A549 (cell line): ENCODE data around the gene ETV1. TPM values are rescaled to one million over a fixed set of nuclear protein-coding genes. Genes with fewer than 3 reads are reported as not detected.

ENCODE experiments used
- ATAC-seq, 2 experiments: fragments of 200-7000 bp in 1 of 2; fragments of >200 bp in 1 of 2; cut with Nextera tagmentation in 1 of 2; cut with Tn5 transposase in 1 of 2; 3 replicates each; pipeline versions ENCODE4 v1.8.0 to v1.9.1; 2018 to 2020; ENCODE audit warnings: mild to moderate bottlenecking in 1 of 2, moderate library complexity in 1 of 2
- CTCF ChIA-PET: fragments of 300-600 bp; sonication (Branson Sonifier 250); formaldehyde crosslinking; extraction: SDS; loops from one replicate; lab custom pipeline; 2021; ENCODE audit warnings: antibody characterized with exemption, inconsistent platforms; lab: Yijun Ruan, JAX
- POLR2A ChIA-PET: fragments of 350-600 bp; formaldehyde crosslinking; extraction: SDS; loops from one replicate; lab custom pipeline; 2021; ENCODE audit warnings: antibody characterized with exemption, inconsistent platforms; lab: Yijun Ruan, JAX
- DNase-seq, 2 experiments: peaks; one replicate each; pipeline versions ENCODE4 v3.0.0 to v3.0.0-alpha.2; 2011 to 2016; ENCODE audit warnings: low read depth in 1 of 2, low spot score in 1 of 2
- FAIRE-seq: peaks from 2 replicates; lab custom pipeline; 2011; peaks lifted over from hg19 to GRCh38; lab: Jason Lieb, UNC
- H3K27ac ChIP-seq, 2 experiments: fragments of >200 bp; sonication (Bioruptor Twin); formaldehyde crosslinking; 3 replicates each; pipeline ENCODE4 v1.5.1; 2016 to 2017
- H3K4me1 ChIP-seq: fragments of >200 bp; sonication (Bioruptor Twin); formaldehyde crosslinking; 3 replicates; pipeline ENCODE4 v1.6.1; 2016
- H3K4me2 ChIP-seq: fragments of >200 bp; sonication (Bioruptor Twin); formaldehyde crosslinking; 3 replicates; pipeline ENCODE4 v1.6.1; 2016
- H3K4me3 ChIP-seq: fragments of >200 bp; sonication (Bioruptor Twin); formaldehyde crosslinking; 3 replicates; pipeline ENCODE4 v1.5.1; 2016
- H3K9me3 ChIP-seq: fragments of >200 bp; sonication (Bioruptor Twin); formaldehyde crosslinking; 3 replicates; pipeline ENCODE4 v1.6.1; 2016
- BHLHE40 ChIP-seq: IDR thresholded peaks from 2 replicates; pipeline ENCODE4 v1.6.1; 2012; ENCODE audit warnings: low read depth, low read length, inconsistent platforms
- CBX2 ChIP-seq: fragments of 200-600 bp; sonication (generic); IDR thresholded peaks from 2 replicates; pipeline ENCODE4 v1.6.1; 2016; ENCODE audit warnings: low read depth, mild to moderate bottlenecking, borderline replicate concordance
- CBX8 ChIP-seq: fragments of 200-600 bp; sonication (generic); IDR thresholded peaks from 2 replicates; pipeline ENCODE4 v1.6.1; 2016
- CEBPB ChIP-seq, 2 experiments: fragments of >200 bp in 1 of 2; sonication (Bioruptor Twin) in 1 of 2; formaldehyde crosslinking in 1 of 2; IDR thresholded peaks; 2 replicates each; pipeline ENCODE4 v1.6.1; 2012 to 2016
- CHD2 ChIP-seq: fragments of 150-350 bp; IDR thresholded peaks from 2 replicates; pipeline ENCODE4 v1.6.1; 2014; ENCODE audit warnings: low read length; ENCODE audit not compliant: partially characterized antibody
- CHD4 ChIP-seq: fragments of 200-600 bp; sonication (generic); IDR thresholded peaks from 2 replicates; pipeline ENCODE4 v1.6.1; 2016; ENCODE audit warnings: antibody characterized with exemption, mild to moderate bottlenecking, borderline replicate concordance
- EHF ChIP-seq: fragments of 250-450 bp; sonication (Bioruptor Pico); IDR thresholded peaks from 2 replicates; pipeline ENCODE4 v1.5.0; 2020; ENCODE audit warnings: mild to moderate bottlenecking
- FOSB ChIP-seq: fragments of 250-450 bp; sonication (Bioruptor Pico); IDR thresholded peaks from 2 replicates; pipeline ENCODE4 v1.5.0; 2020; ENCODE audit warnings: mild to moderate bottlenecking, moderate library complexity
- FOXS1 ChIP-seq: fragments of 250-450 bp; sonication (Bioruptor Pico); IDR thresholded peaks from 2 replicates; pipeline ENCODE4 v1.5.0; 2020; ENCODE audit warnings: mild to moderate bottlenecking, moderate library complexity
- GATA3 ChIP-seq: IDR thresholded peaks from 2 replicates; pipeline ENCODE4 v1.6.1; 2012; ENCODE audit warnings: borderline replicate concordance
- HDAC2 ChIP-seq: fragments of 200-600 bp; sonication (generic); IDR thresholded peaks from 2 replicates; pipeline ENCODE4 v1.6.1; 2016
- HEYL ChIP-seq: fragments of 250-450 bp; sonication (Bioruptor Pico); IDR thresholded peaks from 2 replicates; pipeline ENCODE4 v1.8.0; 2021; ENCODE audit warnings: mild to moderate bottlenecking, moderate library complexity
- HOXB13 ChIP-seq: fragments of 250-450 bp; sonication (Bioruptor Pico); IDR thresholded peaks from 2 replicates; pipeline ENCODE4 v1.5.0; 2020; ENCODE audit warnings: low read depth, mild to moderate bottlenecking, moderate library complexity
- HOXB5 ChIP-seq: fragments of 250-450 bp; sonication (Bioruptor Pico); IDR thresholded peaks from 2 replicates; pipeline ENCODE4 v1.5.0; 2020; ENCODE audit warnings: mild to moderate bottlenecking, moderate library complexity
- JUN ChIP-seq, 2 experiments: fragments of >200 bp; sonication (Bioruptor Twin); formaldehyde crosslinking; IDR thresholded peaks; 2 replicates in 1 of 2; 3 replicates in 1 of 2; pipeline ENCODE4 v1.6.1; 2016 to 2017
- JUNB ChIP-seq: fragments of >200 bp; sonication (Bioruptor Twin); formaldehyde crosslinking; IDR thresholded peaks from 2 replicates; pipeline ENCODE4 v1.6.1; 2016
- MYC ChIP-seq: IDR thresholded peaks from 2 replicates; pipeline ENCODE4 v1.6.1; 2012; ENCODE audit warnings: mild to moderate bottlenecking, inconsistent platforms, low read length, improper control_type of control experiment, borderline replicate concordance
- NFE2L2 ChIP-seq: fragments of 150-350 bp; conservative IDR thresholded peaks from 2 replicates; pipeline ENCODE4 v1.6.1; 2014; ENCODE audit warnings: low read length
- PHF8 ChIP-seq: fragments of 200-600 bp; sonication (generic); IDR thresholded peaks from 2 replicates; pipeline ENCODE4 v1.6.1; 2016; ENCODE audit warnings: low read depth, mild to moderate bottlenecking, antibody characterized with exemption, moderate library complexity, borderline replicate concordance
- POLR2AphosphoS2 ChIP-seq: conservative IDR thresholded peaks from 2 replicates; pipeline ENCODE4 v1.6.1; 2012; ENCODE audit warnings: low read length, improper control_type of control experiment, inconsistent platforms
- RCOR1 ChIP-seq: fragments of 150-350 bp; IDR thresholded peaks from 2 replicates; pipeline ENCODE4 v1.6.1; 2014; ENCODE audit warnings: antibody characterized with exemption, low read length, low read depth
- RNF2 ChIP-seq: fragments of 200-600 bp; sonication (generic); IDR thresholded peaks from 2 replicates; pipeline ENCODE4 v1.6.1; 2016; ENCODE audit warnings: low read depth, mild to moderate bottlenecking, antibody characterized with exemption, moderate library complexity, borderline replicate concordance
- SREBF2 ChIP-seq: fragments of 450-650 bp; IDR thresholded peaks from 2 replicates; pipeline ENCODE4 v1.6.1; 2014; ENCODE audit warnings: mild to moderate bottlenecking, moderate library complexity
- TP53 ChIP-seq: fragments of 250-450 bp; sonication (Bioruptor Pico); IDR thresholded peaks from 2 replicates; pipeline ENCODE4 v1.5.0; 2021; ENCODE audit warnings: mild to moderate bottlenecking, moderate library complexity
- ZC3H11A ChIP-seq: fragments of 450-650 bp; IDR thresholded peaks from 2 replicates; pipeline ENCODE4 v1.6.1; 2014; ENCODE audit warnings: antibody characterized with exemption, mild to moderate bottlenecking
- ZFP36 ChIP-seq: fragments of 450-650 bp; IDR thresholded peaks from 2 replicates; pipeline ENCODE4 v1.6.1; 2014; ENCODE audit warnings: borderline replicate concordance; ENCODE audit not compliant: partially characterized antibody
- ZSCAN20 ChIP-seq: fragments of 250-450 bp; sonication (Bioruptor Pico); IDR thresholded peaks from 2 replicates; pipeline ENCODE4 v1.8.0; 2022; ENCODE audit warnings: mild to moderate bottlenecking, moderate library complexity
- WGBS: methylation state at CpG from one replicate; pipeline ENCODE4 v1.1.6; 2017; ENCODE audit errors: missing lambda C conversion rate; 5-methylcytosine and 5-hydroxymethylcytosine counted together
- polyA plus RNA-seq, 4 experiments: library from polyadenylated mRNA; depleted of rRNA in 3 of 4; stranded (reverse); fragments of >200 nt; fragmentation: RNase III in 1 of 4; extraction: RNeasy Plus Mini Kit Qiagen cat#74134 plus additional on column Dnase treatment in 1 of 4; gene quantifications; 2 replicates in 3 of 4; 3 replicates in 1 of 4; pipeline ENCODE4 v1.2.3, GENCODE V29; 2011 to 2017
- TF ChIP-seq, protein P1 (sequence below): IDR thresholded peaks from 2 replicates; pipeline ENCODE4 v1.6.1; 2012; ENCODE audit warnings: low read depth, borderline replicate concordance
- TF ChIP-seq, protein P2 (sequence below): fragments of 250-450 bp; sonication (Bioruptor Pico); IDR thresholded peaks from 2 replicates; pipeline ENCODE4 v1.5.0; 2020; ENCODE audit warnings: low read depth, mild to moderate bottlenecking, moderate library complexity
- TF ChIP-seq, protein P3 (sequence below): fragments of >200 bp; sonication (Bioruptor Twin); formaldehyde crosslinking; IDR thresholded peaks from 3 replicates; pipeline ENCODE4 v1.6.1; 2016
- TF ChIP-seq, protein P4 (sequence below): fragments of >200 bp; sonication (Bioruptor Twin); formaldehyde crosslinking; IDR thresholded peaks from 2 replicates; pipeline ENCODE4 v1.6.1; 2016
- TF ChIP-seq, protein P5 (sequence below): fragments of 450-650 bp; IDR thresholded peaks from 2 replicates; pipeline ENCODE4 v1.6.1; 2014; ENCODE audit warnings: antibody characterized with exemption

Gene ETV1
- polyA plus RNA-seq, 2 of the 4 experiments (the other 2 are of a cell fraction): 1.3 to 6.2 TPM

DNA sequence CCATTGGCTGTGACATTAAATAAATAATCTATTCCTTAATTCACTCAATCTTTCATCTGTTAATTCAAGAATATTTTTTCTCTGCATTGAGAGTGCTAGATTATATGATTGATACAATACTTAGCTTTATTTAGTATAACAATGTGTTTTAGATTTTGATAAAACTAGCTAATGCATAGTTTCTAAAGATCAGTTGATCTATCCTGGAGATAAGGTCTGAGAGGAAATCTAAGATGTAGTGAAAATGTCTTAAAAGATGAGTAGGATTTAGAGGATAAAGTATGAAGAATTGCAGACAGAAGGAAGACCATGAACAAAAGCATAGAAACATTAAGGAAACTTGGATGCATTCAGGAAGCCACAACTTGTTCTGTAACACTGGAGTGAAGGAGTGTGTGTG lies 110.3 kb downstream of the ETV1 start:
- ATAC-seq: no peak

DNA sequence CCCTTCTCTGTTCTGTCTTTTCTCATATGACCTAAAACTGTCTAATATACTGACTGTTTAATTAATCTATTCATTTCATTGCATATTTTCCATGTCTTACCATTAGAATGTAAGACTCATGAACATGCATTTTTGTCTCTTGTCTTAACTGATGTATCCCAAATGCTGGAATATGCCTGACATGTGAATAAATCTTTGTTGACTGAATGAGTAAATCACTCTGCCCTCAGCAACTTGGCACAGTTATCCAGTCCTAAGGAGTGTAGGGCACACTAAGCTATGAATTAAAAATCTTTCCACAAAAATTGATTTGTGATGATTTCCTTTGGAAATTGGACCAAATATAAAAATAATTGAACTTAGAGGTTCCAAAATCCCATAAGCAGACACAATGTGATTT lies 111.3 kb downstream of the ETV1 start:
- ATAC-seq (no peak), DNase-seq (no peak)

More for the DNA sequence above, 110.3 kb downstream of the ETV1 start:
- Histone ChIP-seq H3K27ac (no peak overlapping the region), H3K4me3 (no peak overlapping the region), H3K4me2 (no peak overlapping the region), H3K9me3 (no peaks in the 10 kb centered on the region), H3K4me1 (no peaks in the 10 kb centered on the region)
- POLR2A ChIA-PET: no interaction called here
- TF ChIP-seq CEBPB (IDR thresholded peaks at IDR 0.05) (no peak), CBX8 (no peak), NFE2L2 (no peak), POLR2AphosphoS2 (no peak), EHF (no peak), CHD4 (no peak), RCOR1 (no peak)
- no peak for FAIRE-seq
- CTCF ChIA-PET: no interaction called here
- no peak for DNase-seq

DNA sequence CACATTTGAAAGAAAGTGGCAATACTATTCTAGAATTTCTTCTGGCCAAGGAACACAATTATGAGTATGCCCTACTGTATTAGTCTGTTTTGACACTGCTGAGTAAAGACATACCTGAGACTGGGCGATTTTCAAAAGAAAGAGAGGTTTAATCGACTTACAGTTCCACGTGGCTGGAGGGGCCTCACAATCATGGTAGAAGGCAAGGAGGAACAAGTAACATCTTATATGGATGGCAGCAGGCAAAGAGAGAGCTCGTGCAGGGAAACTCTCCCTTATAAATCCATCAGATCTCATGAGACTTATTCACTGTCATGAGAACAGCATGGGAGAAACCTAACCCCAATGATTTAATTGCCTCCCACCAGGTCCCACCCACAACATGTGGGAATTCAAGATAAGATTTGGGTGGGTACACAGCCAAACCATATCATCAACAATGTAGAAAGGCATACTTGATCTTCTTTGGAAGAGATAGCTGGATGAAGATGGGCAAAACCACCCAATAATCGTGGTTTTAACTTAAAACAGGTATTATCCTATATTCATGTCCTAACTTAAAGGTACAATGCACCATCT lies 113.9 kb downstream of the ETV1 start:
- no peak for ATAC-seq
- WGBS: 2% methylated on average over 5 of the region's 5 CpGs
- Histone ChIP-seq H3K4me2 (no peak overlapping the region), H3K4me1 (no peaks in the 10 kb centered on the region), H3K27ac (no peak overlapping the region), H3K9me3 (no peaks in the 10 kb centered on the region), H3K4me3 (no peak overlapping the region)
- no peak for TF ChIP-seq PHF8
- no peak for TF ChIP-seq ZSCAN20
- TF ChIP-seq CBX8: no peak
- TF ChIP-seq, protein P1, sequence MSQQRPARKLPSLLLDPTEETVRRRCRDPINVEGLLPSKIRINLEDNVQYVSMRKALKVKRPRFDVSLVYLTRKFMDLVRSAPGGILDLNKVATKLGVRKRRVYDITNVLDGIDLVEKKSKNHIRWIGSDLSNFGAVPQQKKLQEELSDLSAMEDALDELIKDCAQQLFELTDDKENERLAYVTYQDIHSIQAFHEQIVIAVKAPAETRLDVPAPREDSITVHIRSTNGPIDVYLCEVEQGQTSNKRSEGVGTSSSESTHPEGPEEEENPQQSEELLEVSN: no peak
- no peak for TF ChIP-seq HDAC2
- no peak for TF ChIP-seq CHD2
- no peak for TF ChIP-seq RNF2
- no peak for TF ChIP-seq BHLHE40
- TF ChIP-seq, protein P2, sequence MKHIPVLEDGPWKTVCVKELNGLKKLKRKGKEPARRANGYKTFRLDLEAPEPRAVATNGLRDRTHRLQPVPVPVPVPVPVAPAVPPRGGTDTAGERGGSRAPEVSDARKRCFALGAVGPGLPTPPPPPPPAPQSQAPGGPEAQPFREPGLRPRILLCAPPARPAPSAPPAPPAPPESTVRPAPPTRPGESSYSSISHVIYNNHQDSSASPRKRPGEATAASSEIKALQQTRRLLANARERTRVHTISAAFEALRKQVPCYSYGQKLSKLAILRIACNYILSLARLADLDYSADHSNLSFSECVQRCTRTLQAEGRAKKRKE (CRISPR knock-in tag): no peak
- no peak for TF ChIP-seq ZC3H11A
- no peak for TF ChIP-seq EHF
- TF ChIP-seq, protein P3, sequence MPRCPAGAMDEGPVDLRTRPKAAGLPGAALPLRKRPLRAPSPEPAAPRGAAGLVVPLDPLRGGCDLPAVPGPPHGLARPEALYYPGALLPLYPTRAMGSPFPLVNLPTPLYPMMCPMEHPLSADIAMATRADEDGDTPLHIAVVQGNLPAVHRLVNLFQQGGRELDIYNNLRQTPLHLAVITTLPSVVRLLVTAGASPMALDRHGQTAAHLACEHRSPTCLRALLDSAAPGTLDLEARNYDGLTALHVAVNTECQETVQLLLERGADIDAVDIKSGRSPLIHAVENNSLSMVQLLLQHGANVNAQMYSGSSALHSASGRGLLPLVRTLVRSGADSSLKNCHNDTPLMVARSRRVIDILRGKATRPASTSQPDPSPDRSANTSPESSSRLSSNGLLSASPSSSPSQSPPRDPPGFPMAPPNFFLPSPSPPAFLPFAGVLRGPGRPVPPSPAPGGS: no peak
- no peak for TF ChIP-seq GATA3
- TF ChIP-seq MYC: no peak
- DNase-seq: no peak
- POLR2A ChIA-PET: no interaction called here
- no peak for FAIRE-seq
- CTCF ChIA-PET: no interaction called here

More for the DNA sequence above, 111.3 kb downstream of the ETV1 start:
- H3K27ac ChIP-seq: no peak overlapping the region
- ChIA-PET CTCF (no interaction called here), POLR2A (no interaction called here)
- FAIRE-seq: no peak
- no peaks in the 10 kb centered on the region for H3K9me3 ChIP-seq
- H3K4me3 ChIP-seq: no peak overlapping the region
- TF ChIP-seq BHLHE40: no peak
- H3K4me2 ChIP-seq: no peak overlapping the region
- H3K4me1 ChIP-seq: no peaks in the 10 kb centered on the region

DNA sequence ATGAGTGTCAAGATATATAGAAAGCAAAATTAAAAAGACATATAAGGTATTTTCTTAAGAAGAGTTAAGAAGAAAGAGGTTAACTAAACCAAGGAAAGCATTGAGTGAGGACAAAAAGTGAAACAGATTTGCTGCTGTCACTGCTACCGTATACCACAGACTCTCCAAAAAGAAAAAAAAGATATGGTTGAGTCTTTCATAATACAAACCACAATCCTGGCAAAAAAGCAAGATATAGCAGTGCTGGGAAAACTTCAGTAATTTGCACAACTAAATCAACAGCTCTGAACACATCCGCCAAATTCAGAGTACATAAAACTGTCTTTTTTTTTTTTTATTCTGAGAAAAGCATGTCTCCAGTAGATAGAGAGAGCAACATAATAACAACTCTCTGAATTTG lies 114.7 kb downstream of the ETV1 start:
- FAIRE-seq: no peak
- H3K4me2 ChIP-seq: no peak overlapping the region
- no peaks in the 10 kb centered on the region for H3K9me3 ChIP-seq
- 33% methylated on average over 2 of the region's 2 CpGs for WGBS
- POLR2A ChIA-PET: no interaction called here
- H3K4me3 ChIP-seq: no peak overlapping the region
- DNase-seq: no peak
- ATAC-seq: no peak
- CTCF ChIA-PET: no interaction called here
- H3K4me1 ChIP-seq: no peaks in the 10 kb centered on the region
- no peak overlapping the region for H3K27ac ChIP-seq
- TF ChIP-seq, protein P4, sequence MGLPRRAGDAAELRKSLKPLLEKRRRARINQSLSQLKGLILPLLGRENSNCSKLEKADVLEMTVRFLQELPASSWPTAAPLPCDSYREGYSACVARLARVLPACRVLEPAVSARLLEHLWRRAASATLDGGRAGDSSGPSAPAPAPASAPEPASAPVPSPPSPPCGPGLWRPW: no peak
- TF ChIP-seq ZFP36: no peak
- no peak for TF ChIP-seq SREBF2
- no peak for TF ChIP-seq JUNB
- no peak for TF ChIP-seq HOXB5 (CRISPR knock-in tag)
- TF ChIP-seq FOXS1 (CRISPR knock-in tag): no peak
- no peak for TF ChIP-seq CBX2
- no peak for TF ChIP-seq HOXB13 (CRISPR knock-in tag)
- TF ChIP-seq HEYL: no peak
- no peak for TF ChIP-seq CEBPB (IDR thresholded peaks at IDR 0.05)
- TF ChIP-seq FOSB (CRISPR knock-in tag): no peak
- TF ChIP-seq, protein P5, sequence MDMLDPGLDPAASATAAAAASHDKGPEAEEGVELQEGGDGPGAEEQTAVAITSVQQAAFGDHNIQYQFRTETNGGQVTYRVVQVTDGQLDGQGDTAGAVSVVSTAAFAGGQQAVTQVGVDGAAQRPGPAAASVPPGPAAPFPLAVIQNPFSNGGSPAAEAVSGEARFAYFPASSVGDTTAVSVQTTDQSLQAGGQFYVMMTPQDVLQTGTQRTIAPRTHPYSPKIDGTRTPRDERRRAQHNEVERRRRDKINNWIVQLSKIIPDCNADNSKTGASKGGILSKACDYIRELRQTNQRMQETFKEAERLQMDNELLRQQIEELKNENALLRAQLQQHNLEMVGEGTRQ: no peak
- TF ChIP-seq TP53: no peak
- no peak for TF ChIP-seq JUN (IDR thresholded peaks at IDR 0.05)
